Neuron (in vitro differentiated cells): ENCODE results near the gene BHMT.

Source experiments
- H2AFZ ChIP-seq: one replicate; pipeline ENCODE4 v1.6.1; 2013; ENCODE audit warnings: low read depth, mild to moderate bottlenecking, inconsistent platforms, low read length, moderate library complexity
- H3K27me3 ChIP-seq: one replicate; pipeline ENCODE4 v1.6.1; 2013; ENCODE audit warnings: low read length; ENCODE audit not compliant: insufficient read depth
- H3K36me3 ChIP-seq: one replicate; pipeline ENCODE4 v1.6.1; 2013; ENCODE audit warnings: low read length; ENCODE audit not compliant: insufficient read depth
- H3K4me1 ChIP-seq: one replicate; pipeline ENCODE4 v1.6.1; 2013; ENCODE audit warnings: low read length; ENCODE audit not compliant: insufficient read depth
- H3K4me3 ChIP-seq: 2 replicates; pipeline ENCODE4 v1.5.1; 2013; ENCODE audit warnings: mild to moderate bottlenecking, low read length, moderate library complexity
- H3K9me3 ChIP-seq: one replicate; pipeline ENCODE4 v1.6.1; 2013; ENCODE audit warnings: low read length

Gene BHMT

GRCh38 chr5:79111387-79111959 lies at the start of gene BHMT:
Gene BHMT, plus strand, starts transcription at chr5:79111809. Its CDS starts 77 bp downstream, at chr5:79111886.
- Histone ChIP-seq H3K4me1 (peaks cover 2% of the 10 kb centered on the region), H2AFZ (no peak within 1 kb of the TSS), H3K36me3 (no peaks in the 10 kb centered on the region), H3K4me3 (no peak within 1 kb of the TSS), H3K9me3 (peaks cover 10% of the 10 kb centered on the region), H3K27me3 (peaks cover 46% of the 10 kb centered on the region)

- Histone ChIP-seq H3K36me3 (no peaks in the 10 kb centered on the region), H3K4me3 (no peak overlapping the region), H3K27me3 (peaks cover 5% of the 10 kb centered on the region), H3K9me3 (no peaks in the 10 kb centered on the region), H3K4me1 (no peaks in the 10 kb centered on the region), H2AFZ (no peak overlapping the region)
These were observed 49.2 kb upstream of the BHMT start for GRCh38 chr5:79062436-79062835.

- Histone ChIP-seq H3K27me3 (no peaks in the 10 kb centered on the region), H3K4me1 (no peaks in the 10 kb centered on the region), H3K4me3 (no peak within 1 kb of the TSS), H3K36me3 (no peaks in the 10 kb centered on the region), H2AFZ (no peak within 1 kb of the TSS), H3K9me3 (peaks cover 3% of the 10 kb centered on the region)
These were observed 41.9 kb upstream of the BHMT start, which contains the start of the genes BHMT2 and DMGDH for GRCh38 chr5:79069488-79070349. Gene BHMT2, plus strand, starts transcription at chr5:79069767. Its CDS starts 16 bp downstream, at chr5:79069783. Gene DMGDH, minus strand, starts transcription at chr5:79069674. Its CDS starts 54 bp downstream, at chr5:79069620.

GRCh38 chr5:79070350-79070667 lies 41.3 kb upstream of the BHMT start:
- Histone ChIP-seq H3K9me3 (peaks cover 3% of the 10 kb centered on the region), H3K27me3 (no peaks in the 10 kb centered on the region), H2AFZ (no peak overlapping the region), H3K4me3 (no peak overlapping the region), H3K36me3 (no peaks in the 10 kb centered on the region), H3K4me1 (no peaks in the 10 kb centered on the region)

GRCh38 chr5:79074641-79075040 lies 37.0 kb upstream of the BHMT start:
- no peak overlapping the region for H3K4me3 ChIP-seq
- H3K27me3 ChIP-seq = no peaks in the 10 kb centered on the region
- H3K9me3 ChIP-seq = peaks cover 3% of the 10 kb centered on the region
- H2AFZ ChIP-seq = no peak overlapping the region
- H3K4me1 ChIP-seq = no peaks in the 10 kb centered on the region
- H3K36me3 ChIP-seq = no peaks in the 10 kb centered on the region

- no peaks in the 10 kb centered on the region for H3K36me3 ChIP-seq
- peaks cover 3% of the 10 kb centered on the region for H3K9me3 ChIP-seq
- H3K4me3 ChIP-seq = no peak overlapping the region
- H3K4me1 ChIP-seq = no peaks in the 10 kb centered on the region
- H3K27me3 ChIP-seq = no peaks in the 10 kb centered on the region
- no peak overlapping the region for H2AFZ ChIP-seq
These were observed 35.8 kb upstream of the BHMT start for GRCh38 chr5:79075646-79076426.

GRCh38 chr5:79076819-79077218 lies 34.8 kb upstream of the BHMT start:
- Histone ChIP-seq H3K9me3 (peaks cover 3% of the 10 kb centered on the region), H3K4me3 (no peak overlapping the region), H3K36me3 (no peaks in the 10 kb centered on the region), H3K27me3 (no peaks in the 10 kb centered on the region), H3K4me1 (peaks cover 2% of the 10 kb centered on the region), H2AFZ (no peak overlapping the region)

GRCh38 chr5:79077680-79078365 lies 33.8 kb upstream of the BHMT start:
- Histone ChIP-seq H3K4me3 (no peak overlapping the region), H2AFZ (no peak overlapping the region), H3K27me3 (no peaks in the 10 kb centered on the region), H3K36me3 (no peaks in the 10 kb centered on the region), H3K9me3 (peaks cover 3% of the 10 kb centered on the region), H3K4me1 (peaks cover 3% of the 10 kb centered on the region)

- H3K9me3 ChIP-seq = no peaks in the 10 kb centered on the region
- no peaks in the 10 kb centered on the region for H3K36me3 ChIP-seq
- no peak overlapping the region for H3K4me3 ChIP-seq
- H3K4me1 ChIP-seq = peaks cover 3% of the 10 kb centered on the region
- no peak overlapping the region for H2AFZ ChIP-seq
- peaks cover under 1% of the 10 kb centered on the region for H3K27me3 ChIP-seq
These were observed 30.8 kb upstream of the BHMT start for GRCh38 chr5:79080804-79081203.

- H3K27me3 ChIP-seq = peaks cover 2% of the 10 kb centered on the region
- H2AFZ ChIP-seq = no peak overlapping the region
- H3K9me3 ChIP-seq = no peaks in the 10 kb centered on the region
- H3K36me3 ChIP-seq = no peaks in the 10 kb centered on the region
- peaks cover 3% of the 10 kb centered on the region for H3K4me1 ChIP-seq
- H3K4me3 ChIP-seq = no peak overlapping the region
These were observed 29.8 kb upstream of the BHMT start for GRCh38 chr5:79081779-79082178.

GRCh38 chr5:79086116-79086515 lies 25.5 kb upstream of the BHMT start:
- Histone ChIP-seq H2AFZ (no peak overlapping the region), H3K4me1 (peaks cover 3% of the 10 kb centered on the region), H3K9me3 (no peaks in the 10 kb centered on the region), H3K27me3 (peaks cover 2% of the 10 kb centered on the region), H3K4me3 (no peak overlapping the region), H3K36me3 (no peaks in the 10 kb centered on the region)

- Histone ChIP-seq H3K4me1 (no peaks in the 10 kb centered on the region), H3K36me3 (no peaks in the 10 kb centered on the region), H3K4me3 (no peak overlapping the region), H3K9me3 (no peaks in the 10 kb centered on the region), H3K27me3 (peaks cover 2% of the 10 kb centered on the region), H2AFZ (no peak overlapping the region)
These were observed 23.1 kb upstream of the BHMT start for GRCh38 chr5:79088507-79088906.
